ENCODE results near the gene SARDH. TPM values are rescaled to one million over a fixed set of nuclear protein-coding genes. Genes with fewer than 3 reads are reported as not detected.

The SARDH gene
- total and polyA plus RNA-seq, 2 of the 8 experiments (the other 6 are each of a cell fraction or from before 2014, with no cell fraction given), result 6.4 to 7.4 TPM

DNA sequence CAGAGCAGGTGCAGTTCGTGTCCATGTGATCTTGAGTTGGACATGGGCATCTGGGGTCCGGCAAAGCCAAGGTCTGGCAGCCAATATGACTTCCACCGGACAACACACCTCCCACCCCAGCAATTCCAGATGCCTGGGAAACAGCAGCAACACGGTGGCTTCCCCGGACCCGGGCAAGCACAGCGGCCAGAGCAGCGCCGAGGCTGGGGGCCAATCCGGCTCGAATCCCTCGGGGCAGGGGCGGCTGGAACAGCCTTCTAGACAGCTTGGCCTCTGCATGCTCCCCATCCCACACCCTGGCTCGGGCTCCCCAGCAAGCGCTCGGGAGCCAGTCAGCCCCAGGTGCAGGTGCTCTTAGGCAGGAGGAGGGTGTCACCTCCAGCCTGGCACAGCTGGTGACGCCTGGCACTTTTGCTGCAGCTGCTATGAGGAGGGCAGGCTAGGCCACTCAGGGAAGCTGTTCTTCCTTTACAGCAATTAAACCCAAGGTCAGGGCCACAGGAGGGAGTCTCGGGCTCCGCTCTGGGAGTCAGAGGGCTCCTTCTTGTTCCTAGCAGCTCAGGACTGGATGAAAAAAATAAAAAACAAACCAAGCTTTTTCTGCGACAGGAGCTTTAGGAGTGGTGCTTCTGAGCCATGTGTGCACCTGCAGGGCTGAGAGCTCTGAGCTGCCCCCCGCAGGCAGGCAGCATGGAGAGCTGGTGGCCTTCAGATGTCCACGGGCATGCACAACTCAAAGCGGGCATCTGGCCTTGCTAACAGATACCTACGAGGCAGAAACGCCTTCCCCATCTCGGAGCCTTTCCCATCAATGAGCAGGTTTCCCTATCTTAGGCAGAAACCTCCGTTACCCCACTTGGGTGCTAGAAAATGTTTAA lies 73.7 kb downstream of the SARDH start:
- Histone ChIP-seq H3K4me2 (ENCODE audit: insufficient read depth in 1 of 2, low read depth in 2 of 2, low read length in 2 of 2) (no peak overlapping the region), H4K20me1 (replicated peaks in 1 of 2; ENCODE audit: control insufficient read depth in 1 of 2, insufficient read depth in 2 of 2, low read length in 2 of 2) (no peaks in the 10 kb centered on the region), H3K9ac (replicated peaks in 1 of 4; ENCODE audit: extremely low read depth in 1 of 4, low read depth in 3 of 4, low read length in 3 of 4) (no peak overlapping the region), H3K27me3 (replicated peaks in 1 of 4; ENCODE audit: control insufficient read depth in 3 of 4, extremely low read depth in 1 of 4, insufficient read depth in 3 of 4, low read length in 3 of 4) (peaks cover 0 to 8% (median 3%) of the 10 kb centered on the region in 4 experiments; a peak in 3 of 7 replicates), H3K79me1 (ENCODE audit: low read depth, low read length) (no peaks in the 10 kb centered on the region), H2BK5ac (ENCODE audit: low read depth, low read length) (no peak overlapping the region), H4K5ac (ENCODE audit: insufficient read length, low read depth, low read length) (no peak overlapping the region), H2BK15ac (ENCODE audit: low read length) (no peak overlapping the region), H3K14ac (ENCODE audit: insufficient read length) (no peak overlapping the region), H3K4me1 (replicated peaks in 1 of 4; ENCODE audit: control insufficient read depth in 3 of 4, insufficient read depth in 4 of 4, low read length in 3 of 4) (peaks cover 0 to 2% (median 0%) of the 10 kb centered on the region in 4 experiments; a peak in 4 of 7 replicates), H3K4me3 (ENCODE audit: extremely low read depth in 1 of 4, insufficient read depth in 2 of 4, low read depth in 3 of 4, low read length in 4 of 4) (no peak overlapping the region), H2BK12ac (ENCODE audit: low read depth, low read length) (no peak overlapping the region), H4K8ac (ENCODE audit: extremely low read depth, insufficient read depth, low read length) (no peak overlapping the region), H3K4ac (replicated peaks; ENCODE audit: insufficient read length, low read depth, low read length) (no peak overlapping the region), H3K23ac (ENCODE audit: insufficient read length) (no peak overlapping the region), H3K56ac (replicated peaks; ENCODE audit: insufficient read length, low read depth, low read length) (no peak overlapping the region), H3K23me2 (ENCODE audit: low read depth, low read length) (no peaks in the 10 kb centered on the region), H2BK120ac (replicated peaks; ENCODE audit: low read depth, low read length) (no peak overlapping the region), H3K27ac (ENCODE audit: low read depth, low read length) (no peak overlapping the region), H4K91ac (replicated peaks; ENCODE audit: insufficient read length, low read length) (no peak overlapping the region), H2AFZ (ENCODE audit: low read length) (no peak overlapping the region), H3K9me3 (ENCODE audit: insufficient read depth in 2 of 2, low read depth in 1 of 2, low read length in 1 of 2) (no peaks in the 10 kb centered on the region), H3K79me2 (ENCODE audit: control insufficient read depth in 1 of 2, insufficient read depth in 2 of 2, low read length in 2 of 2) (no peaks in the 10 kb centered on the region), H3K36me3 (ENCODE audit: control insufficient read depth in 2 of 4, insufficient read depth in 4 of 4, low read length in 3 of 4) (no peaks in the 10 kb centered on the region), H3K18ac (ENCODE audit: extremely low read depth, low read length) (no peak overlapping the region), H2BK20ac (ENCODE audit: low read length) (no peak overlapping the region), H2AK5ac (ENCODE audit: low read depth, low read length) (no peak overlapping the region)
- WGBS, 2 experiments (ENCODE audit: extremely low coverage in 1 of 2, insufficient coverage in 1 of 2, insufficient read length in 1 of 2, insufficient replicate concordance in 2 of 2, low coverage in 1 of 2, low lambda C conversion rate in 2 of 2, missing lambda C conversion rate in 1 of 2), result 85% methylated on average over 26 of the region's 27 CpGs; no CpG with 5 or more reads in 1 of the 2 experiments
- DNase-seq (ENCODE audit: low read depth in 1 of 2, low spot score in 2 of 2) (no peak), FAIRE-seq (no peak)
- POLR2A ChIA-PET (ENCODE audit: partially characterized antibody), result interaction anchor here (0.6 to 1.4 kb wide), 3 partner anchors 16 to 116 kb away, joined by 3 read pairs; no protein-coding TSS in a partner anchor
- CTCF ChIA-PET (ENCODE audit: partially characterized antibody), result interaction anchor here (0.6 to 2.2 kb wide), 6 partner anchors 12 to 121 kb away, joined by 3 to 7 read pairs (median 4); no protein-coding TSS in a partner anchor
- TF ChIP-seq RAD21 (IDR thresholded peaks at IDR 0.05 in 1 of 2, conservative IDR thresholded peaks at IDR 0.05 in 1 of 2; ENCODE audit: low read depth in 2 of 2, low read length in 2 of 2) (peak in 1 of 2 experiments; percentile 33; a peak in 1 of 4 replicates), SP1 (IDR thresholded peaks at IDR 0.05; ENCODE audit: low read depth, low read length) (no peak), TEAD4 (IDR thresholded peaks at IDR 0.05; ENCODE audit: low read depth, low read length) (no peak), SIX5 (IDR thresholded peaks at IDR 0.05; ENCODE audit: low read depth, low read length) (no peak)
- TF ChIP-seq, protein P1, sequence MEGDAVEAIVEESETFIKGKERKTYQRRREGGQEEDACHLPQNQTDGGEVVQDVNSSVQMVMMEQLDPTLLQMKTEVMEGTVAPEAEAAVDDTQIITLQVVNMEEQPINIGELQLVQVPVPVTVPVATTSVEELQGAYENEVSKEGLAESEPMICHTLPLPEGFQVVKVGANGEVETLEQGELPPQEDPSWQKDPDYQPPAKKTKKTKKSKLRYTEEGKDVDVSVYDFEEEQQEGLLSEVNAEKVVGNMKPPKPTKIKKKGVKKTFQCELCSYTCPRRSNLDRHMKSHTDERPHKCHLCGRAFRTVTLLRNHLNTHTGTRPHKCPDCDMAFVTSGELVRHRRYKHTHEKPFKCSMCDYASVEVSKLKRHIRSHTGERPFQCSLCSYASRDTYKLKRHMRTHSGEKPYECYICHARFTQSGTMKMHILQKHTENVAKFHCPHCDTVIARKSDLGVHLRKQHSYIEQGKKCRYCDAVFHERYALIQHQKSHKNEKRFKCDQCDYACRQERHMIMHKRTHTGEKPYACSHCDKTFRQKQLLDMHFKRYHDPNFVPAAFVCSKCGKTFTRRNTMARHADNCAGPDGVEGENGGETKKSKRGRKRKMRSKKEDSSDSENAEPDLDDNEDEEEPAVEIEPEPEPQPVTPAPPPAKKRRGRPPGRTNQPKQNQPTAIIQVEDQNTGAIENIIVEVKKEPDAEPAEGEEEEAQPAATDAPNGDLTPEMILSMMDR (IDR thresholded peaks at IDR 0.05; ENCODE audit: control extremely low read depth in 1 of 3, insufficient read depth in 1 of 3, low read depth in 1 of 3, low read length in 3 of 3), result peak in 1 of 3 experiments; percentile 18; a peak in 1 of 4 replicates
